ENCODE results near the gene CAPN2.

GRCh38 chr1:223788746-223789415 lies 76.5 kb downstream of the CAPN2 start:
- TF ChIP-seq CTCF (conservative IDR thresholded peaks at IDR 0.05; ENCODE audit: low read depth, low read length) (no peak), EZH2 (IDR thresholded peaks at IDR 0.05; ENCODE audit: low read length, unreplicated experiment) (no peak)
